ENCODE results near the gene SRMS.
"Not testable (repeated sequence)": the region's sequence is repeated elsewhere in the genome, so short reads cannot be mapped to it uniquely, and the experiment has no call there.

SRMS gene

GRCh38 chr20:63572071-63572787, 24.7 kb upstream of the SRMS start:
- TF ChIP-seq, protein P1, sequence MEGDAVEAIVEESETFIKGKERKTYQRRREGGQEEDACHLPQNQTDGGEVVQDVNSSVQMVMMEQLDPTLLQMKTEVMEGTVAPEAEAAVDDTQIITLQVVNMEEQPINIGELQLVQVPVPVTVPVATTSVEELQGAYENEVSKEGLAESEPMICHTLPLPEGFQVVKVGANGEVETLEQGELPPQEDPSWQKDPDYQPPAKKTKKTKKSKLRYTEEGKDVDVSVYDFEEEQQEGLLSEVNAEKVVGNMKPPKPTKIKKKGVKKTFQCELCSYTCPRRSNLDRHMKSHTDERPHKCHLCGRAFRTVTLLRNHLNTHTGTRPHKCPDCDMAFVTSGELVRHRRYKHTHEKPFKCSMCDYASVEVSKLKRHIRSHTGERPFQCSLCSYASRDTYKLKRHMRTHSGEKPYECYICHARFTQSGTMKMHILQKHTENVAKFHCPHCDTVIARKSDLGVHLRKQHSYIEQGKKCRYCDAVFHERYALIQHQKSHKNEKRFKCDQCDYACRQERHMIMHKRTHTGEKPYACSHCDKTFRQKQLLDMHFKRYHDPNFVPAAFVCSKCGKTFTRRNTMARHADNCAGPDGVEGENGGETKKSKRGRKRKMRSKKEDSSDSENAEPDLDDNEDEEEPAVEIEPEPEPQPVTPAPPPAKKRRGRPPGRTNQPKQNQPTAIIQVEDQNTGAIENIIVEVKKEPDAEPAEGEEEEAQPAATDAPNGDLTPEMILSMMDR (IDR thresholded peaks at IDR 0.05; ENCODE audit: insufficient read depth, low read depth, low read length, missing control alignments): no peak
- H3K4me3 ChIP-seq (ENCODE audit: low read depth, low read length): no peak overlapping the region
- DNase-seq (ENCODE audit: low read depth): no peak

DNA sequence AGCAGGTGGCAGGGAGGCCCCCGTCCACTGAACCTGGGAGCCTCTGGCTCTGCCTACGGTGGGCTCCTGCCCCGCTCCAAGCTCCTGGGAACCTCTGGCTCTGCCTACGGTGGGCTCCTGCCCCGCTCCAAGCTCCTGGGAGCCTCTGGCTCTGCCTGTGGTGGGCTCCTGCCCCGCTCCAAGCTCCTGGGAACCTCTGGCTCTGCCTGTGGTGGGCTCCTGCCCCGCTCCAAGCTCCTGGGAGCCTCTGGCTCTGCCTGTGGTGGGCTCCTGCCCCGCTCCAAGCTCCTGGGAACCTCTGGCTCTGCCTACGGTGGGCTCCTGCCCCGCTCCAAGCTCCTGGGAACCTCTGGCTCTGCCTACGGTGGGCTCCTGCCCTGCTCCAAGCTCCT, 23.5 kb upstream of the SRMS start:
- DNase-seq (ENCODE audit: low read depth); H3K4me3 ChIP-seq (ENCODE audit: low read depth, low read length): not testable (repeated sequence)

GRCh38 chr20:63570281-63571086, 22.9 kb upstream of the SRMS start:
- H3K4me3 ChIP-seq (ENCODE audit: low read depth, low read length): no peak overlapping the region
- TF ChIP-seq, protein P1 (IDR thresholded peaks at IDR 0.05; ENCODE audit: insufficient read depth, low read depth, low read length, missing control alignments): no peak
- DNase-seq (ENCODE audit: low read depth): no peak

DNA sequence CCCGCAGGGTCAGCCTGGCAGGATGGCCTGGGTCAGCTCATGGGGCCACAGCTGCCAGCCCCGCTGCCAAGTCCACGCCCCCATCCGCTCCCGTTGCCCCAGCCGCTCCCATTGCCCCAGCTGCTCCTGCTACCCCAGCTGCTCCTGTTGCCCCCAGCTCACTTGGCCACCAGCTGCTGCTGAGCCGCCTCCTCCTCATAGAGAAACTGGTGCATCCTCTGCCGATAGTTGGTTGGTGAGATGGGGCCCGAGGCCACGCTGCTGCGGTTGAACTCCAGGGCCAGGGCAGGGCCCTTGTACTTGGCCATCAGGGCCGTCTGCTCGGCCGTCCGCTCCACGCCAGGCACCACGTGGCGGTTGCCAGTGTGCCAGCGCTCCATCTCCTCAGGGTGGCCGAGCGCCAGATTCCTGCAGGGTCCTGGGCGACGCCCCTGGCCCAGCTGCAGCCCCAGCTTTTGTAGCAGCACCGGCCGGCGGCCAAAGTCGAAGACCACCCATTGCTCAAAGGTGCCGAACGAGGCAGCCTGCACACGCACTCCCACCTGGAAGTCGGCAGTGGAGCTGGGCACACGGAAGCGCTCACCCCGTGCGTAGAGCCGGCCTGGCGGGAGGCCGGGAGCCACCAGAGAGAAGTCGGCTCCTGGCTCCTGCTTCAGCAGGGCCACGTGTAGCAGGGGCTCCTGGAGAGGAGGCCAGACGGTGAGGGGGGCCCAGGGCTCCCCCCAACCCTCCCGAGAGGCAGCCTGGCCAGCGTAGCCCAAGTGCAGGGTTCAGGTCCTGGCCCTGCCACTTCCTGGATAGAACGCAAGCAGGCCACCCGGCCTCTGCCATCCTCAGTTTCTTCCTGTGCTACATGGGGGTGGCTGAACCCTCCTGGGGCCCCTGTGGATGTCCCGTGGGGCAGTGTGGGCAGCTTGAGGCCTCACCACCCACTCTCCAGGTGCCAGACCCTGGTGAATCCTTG, 21.7 kb upstream of the SRMS start:
- DNase-seq (ENCODE audit: low read depth): no peak
- TF ChIP-seq, protein P1 (IDR thresholded peaks at IDR 0.05; ENCODE audit: insufficient read depth, low read depth, low read length, missing control alignments): no peak
- H3K4me3 ChIP-seq (ENCODE audit: low read depth, low read length): no peak overlapping the region

- no peak overlapping the region for H3K4me3 ChIP-seq (ENCODE audit: low read depth, low read length)
- TF ChIP-seq, protein P1 (IDR thresholded peaks at IDR 0.05; ENCODE audit: insufficient read depth, low read depth, low read length, missing control alignments): no peak
- DNase-seq (ENCODE audit: low read depth): peak; percentile 47
Measured at GRCh38 chr20:63568170-63568981, 20.8 kb upstream of the SRMS start.

DNA sequence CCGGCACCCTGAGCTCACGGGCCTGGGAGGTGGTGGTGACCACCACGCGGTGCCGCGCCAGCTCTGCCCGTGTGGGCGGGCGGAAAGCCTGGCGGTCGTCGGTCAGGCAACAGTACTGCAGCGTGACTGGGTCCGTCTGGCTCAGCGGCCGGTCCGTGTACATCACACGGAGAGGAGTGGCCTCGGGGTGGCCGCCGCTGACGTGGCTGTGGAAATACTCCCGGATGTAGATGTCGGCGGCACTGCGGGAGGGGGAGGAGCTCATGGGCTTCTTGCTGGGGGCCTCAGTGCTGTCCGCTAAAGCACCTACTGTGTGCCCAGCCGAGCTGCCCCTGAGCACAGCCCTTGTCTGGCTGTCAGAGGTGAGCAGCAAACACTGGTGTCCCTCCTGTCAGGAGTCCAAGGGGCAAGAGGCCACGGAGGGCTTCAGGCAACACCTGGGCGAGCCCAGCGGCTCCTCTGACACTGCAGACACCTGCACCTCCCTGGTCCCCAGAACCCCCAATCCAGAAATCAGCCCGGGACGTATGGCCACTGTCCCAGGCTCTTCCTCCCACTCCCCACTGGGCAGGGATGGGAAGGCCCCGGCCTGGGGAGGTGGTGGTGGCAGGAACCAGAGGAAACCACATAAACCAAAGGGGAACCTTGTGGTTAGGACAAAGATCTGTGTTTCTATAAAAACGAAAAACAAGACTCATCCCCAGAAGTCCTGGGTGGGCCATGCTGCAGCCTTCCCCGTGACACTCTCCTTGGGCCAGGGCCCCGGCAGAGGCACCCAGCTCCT, 20.0 kb upstream of the SRMS start:
- DNase-seq (ENCODE audit: low read depth): peak; percentile 87
- TF ChIP-seq, protein P1 (IDR thresholded peaks at IDR 0.05; ENCODE audit: insufficient read depth, low read depth, low read length, missing control alignments): no peak
- H3K4me3 ChIP-seq (ENCODE audit: low read depth, low read length): no peak overlapping the region

All from GM12865 (cell line).